Measurements from ENCODE around the gene VAC14.

- no peak for TF ChIP-seq CTCF (IDR thresholded peaks at IDR 0.05)
- no peak for TF ChIP-seq POLR2A (IDR thresholded peaks at IDR 0.05)
These were observed 154.4 kb downstream of the VAC14 start, which contains the start of gene IL34 for GRCh38 chr16:70646260-70647241.
